ENCODE data around the gene SLC23A3.

GRCh38 chr2:219210196-219210885, 40.5 kb upstream of the SLC23A3 start:
- TF ChIP-seq CTCF (conservative IDR thresholded peaks at IDR 0.05): no peak
- no peak for TF ChIP-seq ZFX (IDR thresholded peaks at IDR 0.05)

Data from C4-2B (cell line).